ENCODE results near the gene MTRR. TPM values are rescaled to one million over a fixed set of nuclear protein-coding genes. Genes with fewer than 3 reads are reported as not detected.

MTRR gene
- total and polyA plus RNA-seq, 9 of the 15 experiments (the other 6 are each of a cell fraction or from before 2014, with no cell fraction given) = 39.3 to 84.6 (median 66.2) TPM

DNA sequence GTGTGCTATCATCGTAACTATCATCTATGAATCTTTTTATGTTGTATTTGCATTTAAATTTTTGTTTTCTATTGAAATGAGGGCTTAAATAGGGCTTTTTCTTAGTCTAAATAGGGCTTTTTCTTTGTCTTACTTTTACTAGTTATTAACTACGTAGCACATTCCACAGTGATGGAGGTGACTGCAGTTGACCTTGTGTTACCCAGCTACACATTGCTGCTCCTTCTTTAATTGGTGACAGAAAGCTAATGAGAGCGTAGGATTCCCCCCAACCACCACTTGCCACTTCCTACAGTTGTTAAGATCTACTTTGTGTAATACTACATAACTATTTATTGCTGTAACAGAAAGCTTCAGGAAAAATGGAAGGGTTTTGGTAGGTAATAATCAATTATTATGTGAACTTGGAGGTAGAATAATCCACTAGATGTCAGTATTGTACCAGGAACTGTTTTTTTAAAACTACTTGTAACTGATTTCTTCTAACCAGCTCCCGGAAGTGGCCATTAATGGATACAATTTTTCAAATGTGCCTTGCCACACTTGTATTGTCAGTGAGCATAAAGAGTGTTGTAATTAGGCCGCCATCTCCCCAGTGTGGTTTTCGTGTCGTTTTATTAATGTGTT lies 18.0 kb downstream of the MTRR start (continued):
- TF ChIP-seq FOSL1 (tag; conservative IDR thresholded peaks at IDR 0.05) (no peak), CHD1 (IDR thresholded peaks at IDR 0.05; ENCODE audit: low read length) (no peak), PRMT5 (CRISPR knock-in tag; IDR thresholded peaks at IDR 0.05) (no peak), ZNF586 (CRISPR knock-in tag; conservative IDR thresholded peaks at IDR 0.05) (no peak), TCF3 (CRISPR knock-in tag; IDR thresholded peaks at IDR 0.05) (no peak)
- TF ChIP-seq, protein P1, sequence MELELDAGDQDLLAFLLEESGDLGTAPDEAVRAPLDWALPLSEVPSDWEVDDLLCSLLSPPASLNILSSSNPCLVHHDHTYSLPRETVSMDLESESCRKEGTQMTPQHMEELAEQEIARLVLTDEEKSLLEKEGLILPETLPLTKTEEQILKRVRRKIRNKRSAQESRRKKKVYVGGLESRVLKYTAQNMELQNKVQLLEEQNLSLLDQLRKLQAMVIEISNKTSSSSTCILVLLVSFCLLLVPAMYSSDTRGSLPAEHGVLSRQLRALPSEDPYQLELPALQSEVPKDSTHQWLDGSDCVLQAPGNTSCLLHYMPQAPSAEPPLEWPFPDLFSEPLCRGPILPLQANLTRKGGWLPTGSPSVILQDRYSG (tag; conservative IDR thresholded peaks at IDR 0.05; ENCODE audit: low read depth) = no peak

DNA sequence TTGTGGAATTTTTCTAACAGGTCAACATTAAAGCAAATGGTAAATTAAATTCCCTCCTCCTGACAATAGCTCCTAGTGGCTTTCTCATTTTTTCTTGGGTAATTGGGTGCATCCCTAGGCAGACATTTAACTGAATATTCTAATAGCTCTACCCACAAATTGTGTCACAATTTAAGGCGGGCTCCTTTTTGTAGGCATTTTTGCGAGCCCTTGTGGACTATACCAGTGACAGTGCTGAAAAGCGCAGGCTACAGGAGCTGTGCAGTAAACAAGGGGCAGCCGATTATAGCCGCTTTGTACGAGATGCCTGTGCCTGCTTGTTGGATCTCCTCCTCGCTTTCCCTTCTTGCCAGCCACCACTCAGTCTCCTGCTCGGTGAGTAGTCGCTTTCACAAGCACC lies 20.0 kb downstream of the MTRR start:
- H3K4me3 ChIP-seq = no peak overlapping the region
- H3K4me1 ChIP-seq (replicated peaks in 1 of 2; ENCODE audit: control insufficient read depth in 2 of 2, insufficient read depth in 2 of 2, low read length in 2 of 2) = no peaks in the 10 kb centered on the region
- ATAC-seq (no peak), FAIRE-seq (no peak), DNase-seq (ENCODE audit: extremely low read depth in 1 of 4, low spot score in 3 of 4) (no peak)
- no peak overlapping the region for H2AFZ ChIP-seq (ENCODE audit: low read depth, low read length)
- in situ Hi-C loops (cut with MboI) (no loop called here), intact Hi-C loops (cut with micrococcal nuclease) (no loop called here)
- no TSS peak for BruUV-seq (replicated peaks)
- no peak overlapping the region for H3K4me2 ChIP-seq (ENCODE audit: insufficient read depth, low read length)
- CTCF ChIA-PET (ENCODE audit: low intra/inter-chr PET ratio) = no interaction called here
- H4K20me1 ChIP-seq (replicated peaks; ENCODE audit: control insufficient read depth, insufficient read depth, low read length) = no peaks in the 10 kb centered on the region
- TF ChIP-seq NR2C1 (IDR thresholded peaks at IDR 0.05) (no peak), NR2C1 (tag; IDR thresholded peaks at IDR 0.05) (no peak), RAD21 (CRISPR knock-in tag; conservative IDR thresholded peaks at IDR 0.05 in 1 of 2, IDR thresholded peaks at IDR 0.05 in 1 of 2) (no peak), ZNF586 (CRISPR knock-in tag; conservative IDR thresholded peaks at IDR 0.05) (no peak), FOXA3 (CRISPR knock-in tag; conservative IDR thresholded peaks at IDR 0.05 in 1 of 2, IDR thresholded peaks at IDR 0.05 in 1 of 2) (no peak), MCM2 (IDR thresholded peaks at IDR 0.05; ENCODE audit: low read depth) (no peak)
- TF ChIP-seq, protein P2, sequence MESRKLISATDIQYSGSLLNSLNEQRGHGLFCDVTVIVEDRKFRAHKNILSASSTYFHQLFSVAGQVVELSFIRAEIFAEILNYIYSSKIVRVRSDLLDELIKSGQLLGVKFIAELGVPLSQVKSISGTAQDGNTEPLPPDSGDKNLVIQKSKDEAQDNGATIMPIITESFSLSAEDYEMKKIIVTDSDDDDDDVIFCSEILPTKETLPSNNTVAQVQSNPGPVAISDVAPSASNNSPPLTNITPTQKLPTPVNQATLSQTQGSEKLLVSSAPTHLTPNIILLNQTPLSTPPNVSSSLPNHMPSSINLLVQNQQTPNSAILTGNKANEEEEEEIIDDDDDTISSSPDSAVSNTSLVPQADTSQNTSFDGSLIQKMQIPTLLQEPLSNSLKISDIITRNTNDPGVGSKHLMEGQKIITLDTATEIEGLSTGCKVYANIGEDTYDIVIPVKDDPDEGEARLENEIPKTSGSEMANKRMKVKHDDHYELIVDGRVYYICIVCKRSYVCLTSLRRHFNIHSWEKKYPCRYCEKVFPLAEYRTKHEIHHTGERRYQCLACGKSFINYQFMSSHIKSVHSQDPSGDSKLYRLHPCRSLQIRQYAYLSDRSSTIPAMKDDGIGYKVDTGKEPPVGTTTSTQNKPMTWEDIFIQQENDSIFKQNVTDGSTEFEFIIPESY (CRISPR knock-in tag; IDR thresholded peaks at IDR 0.05) = no peak
- H3K9me1 ChIP-seq (ENCODE audit: control insufficient read depth, insufficient read depth, low read length) = no peaks in the 10 kb centered on the region
- no peaks in the 10 kb centered on the region for H3K79me2 ChIP-seq (ENCODE audit: control insufficient read depth, insufficient read depth, low read length)
- no peak overlapping the region for H3K9ac ChIP-seq (ENCODE audit: insufficient read depth in 1 of 2, low read depth in 2 of 2, low read length in 2 of 2)
- POLR2A ChIA-PET = no interaction called here
- H3K36me3 ChIP-seq (ENCODE audit: control insufficient read depth, insufficient read depth, low read length) = peaks cover 93% of the 10 kb centered on the region
- WGBS (ENCODE audit: insufficient coverage, low coverage, missing lambda C conversion rate) = 95% methylated on average over 9 of the region's 9 CpGs
- H3K27me3 ChIP-seq (ENCODE audit: control insufficient read depth in 2 of 2, insufficient read depth in 2 of 2, low read length in 2 of 2) = no peaks in the 10 kb centered on the region
- no peaks in the 10 kb centered on the region for H3K9me3 ChIP-seq (replicated peaks; ENCODE audit: control insufficient read depth, insufficient read depth, low read depth, low read length)
- H3K27ac ChIP-seq (ENCODE audit: extremely low read depth, low read depth, low read length) = no peak overlapping the region

Data from K562 (cell line).